Hematopoietic multipotent progenitor cell (in vitro differentiated cells): ENCODE results near the gene SCAF8. TPM values are rescaled to one million over a fixed set of nuclear protein-coding genes. Genes with fewer than 3 reads are reported as not detected.
A peak's percentile ranks its signal among the peaks of the same experiment; 100 is the strongest.
"Not testable (repeated sequence)": the region's sequence is repeated elsewhere in the genome, so short reads cannot be mapped to it uniquely, and the experiment has no call there.

Source experiments
- DNase-seq, 3 donors: peaks; one replicate each; pipeline ENCODE4 v3.0.0-alpha.2; 2011 to 2015; ENCODE audit warnings: low read depth in 2 of 3, low spot score in 2 of 3
- total RNA-seq: library from RNA; depleted of rRNA; stranded (reverse); fragments of >200 nt; gene quantifications from one replicate; pipeline ENCODE4 v1.2.3, GENCODE V29; 2012

Gene SCAF8
- total RNA-seq, 1 donor, result 18.0 TPM

DNA sequence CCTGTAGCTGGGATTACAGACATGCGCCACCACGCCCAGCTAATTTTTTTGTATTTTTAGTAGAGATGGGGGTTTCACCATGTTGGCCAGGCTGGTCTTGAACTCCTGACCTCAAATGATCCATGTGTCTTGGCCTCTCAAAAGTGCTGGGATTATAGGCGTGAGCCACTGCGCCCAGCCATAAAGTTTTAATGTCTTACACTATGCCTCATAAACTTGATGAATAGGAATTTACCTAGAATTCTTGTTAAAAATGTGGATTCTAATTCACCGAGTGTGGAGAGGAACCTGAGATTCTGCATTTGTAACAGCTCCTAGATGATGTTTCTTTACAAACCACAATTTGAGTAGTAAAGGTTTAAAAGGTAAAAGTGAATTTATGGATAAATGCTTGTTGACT is 45.9 kb downstream of the SCAF8 start:
- not testable (repeated sequence) for DNase-seq

DNA sequence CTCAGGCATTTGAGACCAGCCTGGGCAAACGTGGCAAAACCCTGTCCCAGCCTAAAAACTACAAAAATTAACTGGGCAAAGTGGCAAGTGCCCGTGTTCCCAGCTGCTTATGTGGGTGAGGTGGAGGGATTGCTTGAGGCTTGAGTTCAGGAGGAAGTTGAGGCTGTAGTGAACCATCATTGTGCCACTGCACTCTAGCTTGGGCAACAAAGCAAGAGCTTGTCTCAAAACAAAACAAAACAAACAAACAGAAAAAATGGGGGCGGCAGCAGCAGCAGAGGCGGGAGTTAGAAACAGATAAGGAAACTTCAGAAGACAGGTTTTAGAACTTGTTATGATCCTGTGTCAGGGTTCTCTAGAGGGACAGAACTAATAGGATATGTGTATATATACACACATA is 49.0 kb downstream of the SCAF8 start:
- no peak for DNase-seq

DNA sequence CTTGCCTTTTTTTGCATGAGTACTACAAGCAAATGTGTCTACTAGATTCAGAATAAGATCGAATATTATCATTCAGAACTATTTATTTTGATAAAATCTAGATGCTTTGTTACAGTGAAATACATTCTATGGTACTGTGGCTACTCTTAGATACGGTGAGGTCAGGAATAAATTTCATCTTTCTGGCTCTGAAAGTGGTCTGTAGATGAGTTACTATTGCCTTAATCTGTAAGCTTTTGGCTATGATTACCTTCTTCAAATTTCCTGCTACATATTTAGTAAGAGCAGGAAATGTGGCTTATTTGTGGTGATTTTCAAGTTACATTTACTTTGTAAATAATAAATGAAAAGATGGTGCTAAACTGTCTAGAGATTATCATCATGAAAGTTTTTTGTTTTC is 50.0 kb downstream of the SCAF8 start:
- no peak for DNase-seq

DNA sequence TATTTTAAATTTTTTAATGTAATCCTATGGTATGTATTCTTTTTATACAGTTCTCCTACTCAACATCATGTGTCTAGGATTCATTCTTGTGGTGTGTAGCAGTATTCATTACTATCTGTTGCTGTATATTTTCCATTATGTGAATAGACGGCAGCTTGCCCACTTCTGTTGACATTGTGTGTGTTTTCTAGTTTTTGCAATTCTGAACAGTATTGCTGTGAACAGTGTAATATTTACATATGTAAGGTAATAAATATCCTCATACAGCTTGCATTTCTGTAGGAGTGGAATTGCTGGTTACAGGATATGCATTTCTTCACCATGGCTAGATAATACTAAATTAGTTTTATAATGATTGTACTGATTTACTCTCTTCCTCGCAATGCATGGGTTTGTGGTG is 51.9 kb downstream of the SCAF8 start:
- no peak for DNase-seq

DNA sequence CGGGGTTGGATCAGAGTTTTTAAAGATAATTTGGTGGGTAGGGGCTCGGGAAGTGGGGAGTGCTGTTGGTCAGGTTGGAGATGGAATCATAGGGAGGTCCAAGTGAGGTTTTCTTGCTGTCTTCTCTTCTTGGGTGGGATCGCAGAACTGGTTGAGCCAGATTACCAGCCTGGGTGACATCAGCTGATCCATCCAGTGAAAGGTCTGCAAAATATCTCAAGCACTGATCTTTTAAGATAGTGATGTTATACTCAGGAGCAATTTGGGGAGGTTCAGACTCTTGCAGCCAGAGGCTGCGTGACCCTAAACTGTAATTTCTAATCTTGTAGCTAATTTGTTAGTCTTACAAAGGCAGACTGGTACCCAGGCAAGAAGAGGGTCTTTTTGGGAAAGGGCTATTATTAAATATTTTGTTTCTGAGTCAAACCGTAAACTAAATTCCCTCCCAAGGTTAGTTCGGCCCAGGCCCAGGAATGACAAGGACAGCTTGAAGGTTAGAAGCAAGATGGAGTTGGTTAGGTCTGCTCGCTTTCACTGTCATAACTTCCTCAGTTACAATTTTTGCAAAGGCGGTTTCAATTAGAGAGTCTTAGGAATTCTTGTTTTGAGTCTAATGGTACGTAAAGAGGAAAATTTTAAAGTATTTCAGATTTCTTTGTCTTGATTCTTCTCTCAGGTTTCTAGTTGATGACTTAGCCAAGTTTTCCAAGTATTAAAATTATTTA is 53.1 kb downstream of the SCAF8 start:
- no peak for DNase-seq

DNA sequence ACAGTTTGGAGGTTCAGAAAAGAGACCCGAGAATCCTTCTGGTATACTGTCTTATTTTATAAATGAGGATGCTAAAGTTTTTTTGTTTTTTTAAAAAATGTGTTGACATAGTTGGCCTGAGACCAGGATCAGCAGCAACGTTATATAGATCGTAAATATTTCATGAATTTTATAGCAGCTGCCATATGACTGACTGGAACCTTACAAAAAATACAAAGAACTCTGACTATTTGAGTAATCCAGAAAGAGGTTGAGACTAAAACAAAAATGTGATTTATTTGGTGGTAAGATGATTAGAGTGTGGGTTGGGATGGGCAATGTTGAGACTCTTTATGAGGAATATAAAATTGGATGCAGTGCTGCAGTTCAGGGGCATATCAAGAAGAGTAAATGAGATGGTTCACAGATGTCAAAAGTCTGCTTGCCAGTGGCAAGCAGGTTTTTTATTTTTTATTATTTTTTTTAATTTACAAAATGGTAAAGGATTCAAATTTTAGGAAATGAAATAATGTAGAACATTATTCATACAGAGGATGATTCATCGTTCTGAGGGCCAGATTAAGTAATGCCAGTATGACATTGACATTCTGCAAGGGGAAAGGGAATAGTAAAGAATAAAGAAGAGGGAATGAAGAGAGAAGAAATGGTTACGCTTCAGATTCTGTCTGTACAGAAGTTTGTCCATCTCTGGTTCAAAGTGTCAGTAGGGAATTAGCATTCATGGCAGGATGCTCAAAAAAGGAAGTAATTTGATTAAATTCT is 58.5 kb downstream of the SCAF8 start:
- no peak for DNase-seq

DNA sequence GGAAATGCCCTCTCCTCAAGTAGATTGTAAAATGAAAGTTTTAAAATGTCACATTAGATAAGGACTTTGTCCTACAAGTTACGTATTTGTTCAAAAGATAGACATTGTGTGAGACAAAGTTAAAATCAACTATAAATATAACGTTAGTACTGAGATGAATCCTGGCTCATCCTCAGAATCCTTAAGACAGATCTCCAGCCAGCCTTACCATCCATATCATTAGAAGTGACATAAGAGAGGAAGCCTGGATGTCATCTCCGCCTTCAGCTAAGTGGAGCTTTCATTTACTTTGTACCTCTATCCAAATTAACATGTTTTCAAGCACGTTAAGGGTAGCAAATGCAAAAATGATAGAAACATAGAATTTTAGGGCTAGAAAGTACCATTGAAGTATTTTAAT is 59.1 kb downstream of the SCAF8 start:
- no peak for DNase-seq

DNA sequence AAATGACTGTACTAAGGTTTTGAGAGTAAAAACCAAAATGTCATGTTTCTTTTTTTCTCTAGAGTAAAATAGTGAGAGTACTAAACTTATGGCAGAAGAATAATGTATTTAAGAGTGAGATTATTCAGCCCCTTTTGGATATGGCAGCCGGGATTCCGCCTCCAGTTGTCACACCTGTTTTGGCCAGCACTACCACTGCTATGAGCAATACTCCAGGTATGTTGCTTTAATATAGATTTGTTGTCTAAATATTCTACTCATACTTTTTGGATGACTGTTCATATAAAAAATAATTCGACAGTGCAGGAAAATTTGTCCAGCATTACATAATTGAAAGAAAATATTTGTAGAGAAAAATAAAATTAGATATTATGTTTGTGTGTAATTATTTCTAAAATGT is 59.5 kb downstream of the SCAF8 start:
- no peak for DNase-seq

DNA sequence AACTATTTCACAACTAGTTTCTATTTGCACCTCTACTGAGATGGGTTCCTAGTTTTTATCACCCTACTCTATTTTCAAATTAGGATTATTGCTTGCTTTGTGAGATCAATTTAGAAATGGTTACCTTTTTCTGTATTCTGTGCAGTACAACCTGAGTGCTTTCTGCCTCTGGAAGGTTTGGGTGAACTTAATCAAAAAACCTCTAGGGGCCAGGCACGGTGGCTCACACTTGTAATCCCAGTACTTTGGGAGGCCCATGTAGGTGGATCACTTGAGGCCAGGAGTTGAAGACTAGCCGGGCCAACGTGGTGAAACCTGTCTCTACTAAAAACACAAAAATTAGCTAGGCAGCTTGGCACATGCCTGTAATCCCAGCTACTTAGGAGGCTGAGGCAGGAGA is 63.3 kb downstream of the SCAF8 start:
- no peak for DNase-seq

DNA sequence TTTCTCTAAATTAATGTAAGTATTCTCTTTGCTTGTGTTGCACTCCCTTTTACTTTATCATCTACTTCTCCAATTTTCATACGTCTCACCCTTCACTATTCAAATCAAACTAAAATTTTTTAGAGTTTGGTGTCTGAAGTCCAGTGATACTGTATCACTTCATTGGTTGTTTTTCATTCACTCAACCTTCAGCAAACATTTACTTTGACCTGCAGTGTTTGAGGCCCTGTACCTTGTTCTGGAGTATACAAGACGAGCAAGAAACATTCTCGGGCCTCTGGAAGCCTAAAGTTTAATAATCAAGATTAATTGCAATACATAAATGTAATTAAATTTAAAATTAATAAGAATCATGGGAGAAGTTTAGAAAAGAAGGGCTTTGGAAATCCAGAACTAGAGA is 64.6 kb downstream of the SCAF8 start:
- DNase-seq, result no peak

DNA sequence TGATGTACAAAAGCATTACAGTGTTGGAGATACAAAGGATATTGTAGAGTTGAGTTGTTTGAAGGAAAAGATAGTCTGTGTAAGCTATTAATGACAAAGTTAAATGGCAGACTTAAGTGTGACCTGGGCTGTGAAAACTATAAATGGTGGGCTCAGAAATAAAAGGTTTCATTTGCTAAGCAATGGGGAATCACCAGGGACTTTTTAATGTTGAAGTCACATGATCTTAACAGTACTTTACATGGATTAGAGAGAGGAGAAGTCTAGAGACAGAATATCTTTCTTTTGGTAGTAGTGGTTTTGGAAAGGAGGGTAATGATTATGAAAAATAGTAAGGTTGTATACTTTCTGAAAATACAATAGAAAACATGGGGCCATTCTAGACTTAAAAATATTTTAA is 67.1 kb downstream of the SCAF8 start:
- DNase-seq, result peak in 1 of 3 donors; percentile 13

DNA sequence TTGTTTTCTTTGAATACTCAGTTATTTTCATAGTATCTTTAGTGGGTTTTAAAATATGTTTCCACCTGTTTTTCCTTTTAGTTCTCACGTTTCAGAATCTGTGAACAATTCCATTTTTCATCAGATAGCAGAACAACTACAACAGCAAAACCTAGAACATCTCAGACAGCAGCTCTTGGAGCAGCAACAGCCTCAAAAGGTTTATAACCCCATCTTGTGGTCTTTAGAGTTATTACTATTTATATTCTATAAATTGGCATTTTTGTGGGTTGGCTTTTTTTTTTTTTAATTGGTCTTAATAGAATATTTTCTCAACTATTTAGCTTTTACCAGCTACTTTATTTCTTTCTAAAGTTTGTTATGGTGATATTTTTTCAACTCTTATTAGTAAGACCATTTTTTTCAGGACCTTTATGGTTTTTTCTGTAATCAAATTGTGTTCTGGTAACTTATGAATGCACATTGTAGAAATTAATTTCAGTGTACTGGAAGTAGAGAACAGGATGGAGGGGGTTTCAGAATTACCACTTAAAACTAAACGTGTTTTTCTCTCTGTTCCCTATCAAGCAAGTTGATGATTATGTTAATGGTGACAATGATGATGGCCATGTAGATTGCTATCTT is 72.2 kb downstream of the SCAF8 start:
- peak in 2 of 3 donors; percentile 40 to 74 for DNase-seq

DNA sequence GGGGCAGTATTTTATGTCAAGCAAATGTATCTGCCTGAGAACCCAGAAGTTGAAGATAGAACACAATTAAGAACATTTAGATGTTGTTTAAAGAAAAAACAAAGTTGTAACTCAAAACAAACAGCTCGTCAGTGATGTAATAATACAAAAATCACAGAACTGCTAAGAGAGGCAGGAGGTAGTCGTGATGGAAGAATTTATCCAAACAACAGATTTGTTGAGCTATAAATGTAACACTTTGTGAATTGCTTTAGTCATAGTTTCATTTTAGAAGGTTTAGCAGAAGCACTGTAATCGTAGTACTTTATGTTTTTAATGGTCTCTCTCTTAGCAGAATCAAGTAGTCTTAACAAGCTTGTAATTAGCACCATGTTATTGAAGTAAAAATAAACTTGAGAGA is 73.6 kb downstream of the SCAF8 start:
- no peak for DNase-seq

DNA sequence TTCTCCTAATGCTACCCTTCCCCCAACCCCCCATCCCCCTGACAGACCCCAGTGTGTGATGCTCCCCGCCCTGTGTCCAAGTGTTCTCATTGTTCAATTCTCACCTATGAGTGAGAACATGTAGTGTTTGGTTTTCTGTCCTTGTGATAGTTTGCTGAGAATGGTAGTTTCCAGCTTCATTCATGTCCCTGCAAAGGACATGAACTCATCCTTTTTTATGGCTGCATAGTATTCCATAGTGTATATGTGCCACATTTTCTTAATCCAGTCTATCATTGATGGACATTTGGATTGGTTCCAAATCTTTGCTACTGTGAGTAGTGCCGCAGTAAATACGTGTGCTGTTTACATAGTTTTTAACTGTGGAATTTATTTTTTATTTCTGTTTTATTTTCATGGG is 78.4 kb downstream of the SCAF8 start:
- DNase-seq, result not testable (repeated sequence)

DNA sequence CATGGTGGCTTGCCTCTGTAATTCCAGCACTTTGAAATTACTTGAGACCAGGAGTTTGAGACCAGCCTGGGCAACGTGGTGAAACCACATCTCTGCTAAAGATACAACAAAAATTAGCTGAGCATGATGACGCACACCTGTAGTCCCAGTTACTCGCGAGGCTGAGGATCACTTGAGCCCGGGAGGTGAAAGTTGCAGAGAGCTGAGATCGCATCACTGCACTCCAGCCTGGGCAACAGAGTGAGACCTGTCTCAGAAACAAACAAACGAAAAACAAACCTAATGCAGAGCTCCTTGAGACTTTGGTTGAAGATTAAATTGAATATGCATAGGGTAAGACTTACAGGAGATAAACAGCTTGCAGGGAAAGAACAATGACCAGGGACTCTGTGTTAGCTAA is 80.8 kb downstream of the SCAF8 start:
- no peak for DNase-seq

DNA sequence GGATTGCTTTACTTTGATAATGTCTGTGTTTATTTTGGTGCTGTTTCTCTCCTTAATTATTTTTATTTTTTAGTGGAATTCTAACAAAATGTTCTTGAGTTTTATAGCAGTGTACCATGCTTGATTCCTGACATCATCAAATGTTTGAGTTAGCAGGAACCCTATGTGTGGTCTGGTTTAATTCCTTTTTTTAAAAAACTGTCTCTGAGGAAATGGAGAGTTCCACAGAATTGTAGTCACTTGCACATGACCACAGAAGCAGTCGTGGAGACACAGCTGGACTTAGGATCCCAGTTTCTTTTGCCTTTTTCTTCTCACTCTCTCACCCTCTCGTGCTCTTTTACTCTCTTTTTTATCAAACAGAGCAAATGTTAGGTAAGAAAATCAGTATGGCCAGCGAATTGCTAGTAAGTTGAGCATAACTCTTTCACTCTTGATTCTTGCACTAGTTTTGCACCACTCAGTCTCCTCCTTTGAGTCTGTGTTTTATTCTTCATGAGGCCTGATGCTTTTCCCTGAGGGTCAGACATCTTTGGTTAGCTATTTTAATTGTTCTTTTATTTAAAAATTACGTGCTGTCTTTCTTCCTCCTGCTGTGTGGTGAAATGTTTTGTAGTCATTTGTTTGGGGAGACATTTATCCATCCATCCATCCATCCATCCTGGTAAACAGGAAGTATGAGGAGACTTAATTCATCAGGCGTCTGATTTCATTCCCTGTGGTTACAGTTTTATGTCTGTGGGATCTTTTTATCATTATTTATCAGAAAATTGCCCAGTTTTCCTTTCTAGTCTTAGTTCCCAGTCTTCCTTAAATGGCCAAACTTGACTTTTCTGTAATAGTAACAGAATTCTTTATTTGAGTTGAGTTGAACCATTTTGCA is 83.0 kb downstream of the SCAF8 start:
- DNase-seq, result no peak

DNA sequence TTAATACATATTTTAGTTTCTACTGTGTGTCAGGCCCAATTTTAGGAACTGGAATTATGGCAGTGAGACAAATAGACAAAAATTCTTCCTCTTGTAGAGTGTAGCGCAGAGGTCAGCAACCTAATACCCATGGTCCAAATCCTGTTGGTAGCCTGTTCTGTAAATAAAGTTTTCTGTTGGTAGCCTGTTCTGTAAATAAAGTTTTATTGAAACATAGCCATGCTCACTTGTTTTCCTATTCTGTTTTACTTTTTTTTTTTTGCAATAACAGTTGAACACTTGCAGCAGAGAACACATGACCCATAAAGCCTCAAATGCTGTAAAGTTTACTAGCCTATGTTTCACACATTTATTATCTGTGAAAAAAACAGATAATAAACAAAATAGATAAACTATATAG is 87.9 kb downstream of the SCAF8 start:
- DNase-seq, result no peak

DNA sequence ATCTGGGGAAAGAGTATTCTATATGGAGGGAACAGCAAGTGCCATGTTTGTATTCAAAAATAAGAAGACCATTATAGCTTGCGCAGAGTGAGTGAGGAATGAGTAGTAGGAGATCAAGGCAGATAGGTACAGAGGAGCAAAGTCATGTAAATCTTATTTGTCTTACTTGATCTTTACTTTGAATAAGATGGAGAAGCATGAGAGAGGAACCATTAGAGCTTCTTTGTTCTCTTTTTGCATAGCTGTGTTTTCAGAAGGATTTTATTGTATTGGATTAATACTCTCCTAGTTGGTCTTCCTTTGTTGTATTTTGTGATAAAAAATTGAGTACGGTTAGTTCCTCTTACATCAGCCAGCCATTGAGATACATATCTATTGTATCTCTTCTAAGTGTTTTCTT is 88.4 kb downstream of the SCAF8 start:
- no peak for DNase-seq

DNA sequence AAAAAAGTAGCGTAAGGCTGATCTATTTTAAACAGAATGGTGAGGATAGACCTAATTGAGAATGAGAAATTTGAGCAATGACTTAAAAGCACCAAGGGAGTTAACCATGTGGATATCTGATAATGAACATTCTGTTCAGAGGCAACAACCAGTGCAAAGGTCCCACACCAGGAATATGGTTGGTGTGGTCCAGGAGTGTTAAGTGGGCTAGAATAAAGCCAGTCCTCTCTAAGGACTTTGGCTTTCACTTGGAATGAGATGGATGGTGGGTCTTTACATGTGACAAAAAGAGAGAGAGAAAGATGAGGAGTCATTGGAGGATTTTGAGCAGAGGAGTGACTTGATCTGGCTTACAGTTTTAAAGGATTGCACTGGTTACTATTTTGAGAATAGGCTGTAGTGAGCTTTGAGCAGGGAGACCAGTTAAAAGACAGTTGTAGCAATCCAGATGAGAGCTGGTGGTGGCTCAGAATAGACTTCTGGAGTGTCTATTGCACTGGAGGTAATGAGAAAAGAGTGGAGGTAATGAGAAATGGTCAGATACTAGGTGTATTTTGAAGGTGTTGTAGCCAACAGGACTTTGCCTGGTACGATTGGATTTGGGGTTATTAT is 89.8 kb downstream of the SCAF8 start:
- DNase-seq, result no peak

DNA sequence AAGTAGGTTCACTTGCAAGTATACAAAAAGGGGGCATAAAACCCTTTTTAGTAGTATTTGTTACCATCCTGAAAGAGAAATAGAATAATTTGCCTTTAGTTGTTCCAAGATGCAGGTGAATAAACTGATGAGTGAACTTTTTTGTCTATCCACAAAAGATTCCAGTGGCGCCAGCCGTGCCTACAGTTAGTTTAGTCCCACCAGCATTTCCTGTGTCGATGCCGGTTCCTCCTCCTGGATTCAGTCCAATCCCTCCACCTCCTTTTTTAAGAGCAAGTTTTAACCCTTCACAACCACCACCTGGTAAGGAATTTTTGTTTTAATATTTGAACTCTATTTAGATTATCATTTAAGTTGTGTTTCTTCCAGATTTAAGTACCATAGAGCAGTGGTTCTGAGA is 90.9 kb downstream of the SCAF8 start:
- DNase-seq, result peak in 1 of 3 donors; percentile 12

DNA sequence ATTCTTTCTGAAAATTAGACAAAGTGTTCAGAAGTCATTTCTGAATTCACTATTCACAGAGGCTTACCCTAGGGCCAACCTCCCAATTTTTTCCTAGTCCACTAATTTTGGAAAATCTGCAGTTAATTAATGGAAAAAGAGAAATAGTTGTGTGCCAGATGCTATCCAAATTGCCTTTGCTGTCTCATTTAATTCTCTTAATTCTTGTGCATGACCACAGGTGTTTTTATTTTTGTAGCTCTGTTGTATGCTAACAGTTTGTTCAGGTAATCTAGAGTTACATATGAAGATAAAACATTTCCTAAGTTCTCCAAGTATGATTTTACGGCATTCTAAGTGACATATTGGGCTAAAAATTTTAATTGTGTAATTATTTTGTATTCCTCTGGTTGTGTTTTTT is 96.8 kb downstream of the SCAF8 start:
- no peak for DNase-seq
